Parathyroid adenoma (tissue), 2 donors: ENCODE measurements around the gene PYGB.

Experiments used
- H2AFZ ChIP-seq: fragments of 300-600 bp; sonication (generic); one replicate; pipeline ENCODE4 v1.7.0; 2017; ENCODE audit warnings: antibody characterized with exemption, mild to moderate bottlenecking
- H3K27ac ChIP-seq: fragments of 300-600 bp; sonication (generic); one replicate; pipeline ENCODE4 v1.7.0; 2017
- H3K27me3 ChIP-seq: fragments of 300-600 bp; sonication (generic); one replicate; pipeline ENCODE4 v1.7.0; 2017; ENCODE audit warnings: low read length; ENCODE audit not compliant: control insufficient read depth, insufficient read depth
- H3K36me3 ChIP-seq: fragments of 300-600 bp; sonication (generic); one replicate; pipeline ENCODE4 v1.7.0; 2017; ENCODE audit warnings: low read length; ENCODE audit not compliant: control insufficient read depth, insufficient read depth
- H3K4me1 ChIP-seq: fragments of 300-600 bp; sonication (generic); one replicate; pipeline ENCODE4 v1.7.0; 2017; ENCODE audit warnings: control low read depth
- H3K4me2 ChIP-seq: fragments of 300-600 bp; sonication (generic); one replicate; pipeline ENCODE4 v1.7.0; 2017; ENCODE audit warnings: low read length
- H3K4me3 ChIP-seq: fragments of 300-600 bp; sonication (generic); one replicate; pipeline ENCODE4 v1.7.0; 2017; ENCODE audit warnings: low read depth, low read length
- H3K79me2 ChIP-seq: fragments of 300-600 bp; sonication (generic); one replicate; pipeline ENCODE4 v1.7.0; 2017; ENCODE audit warnings: control low read depth
- H3K9ac ChIP-seq: fragments of 300-600 bp; sonication (generic); one replicate; pipeline ENCODE4 v1.7.0; 2017; ENCODE audit warnings: mild to moderate bottlenecking
- H3K9me3 ChIP-seq: fragments of 300-600 bp; sonication (generic); one replicate; pipeline ENCODE4 v1.7.0; 2017; ENCODE audit warnings: low read length; ENCODE audit not compliant: control insufficient read depth
- CTCF ChIP-seq: fragments of 300-600 bp; sonication (generic); IDR thresholded peaks from one replicate; pipeline ENCODE4 v1.7.0; 2017; ENCODE audit warnings: antibody characterized with exemption, mild to moderate bottlenecking
- donor health status: primary hyperparathyroidism.

The PYGB gene

GRCh38 chr20:25242231-25242630 lies 5.7 kb upstream of the PYGB start:
- Histone ChIP-seq H3K9me3 (no peaks in the 10 kb centered on the region), H3K36me3 (no peaks in the 10 kb centered on the region), H3K4me2 (no peak overlapping the region), H3K79me2 (no peaks in the 10 kb centered on the region), H3K4me3 (no peak overlapping the region), H3K27me3 (no peaks in the 10 kb centered on the region), H3K4me1 (no peaks in the 10 kb centered on the region), H2AFZ (no peak overlapping the region), H3K27ac (no peak overlapping the region), H3K9ac (no peak overlapping the region)
- no peak for TF ChIP-seq CTCF

GRCh38 chr20:25243416-25243979 lies 4.4 kb upstream of the PYGB start:
- Histone ChIP-seq H3K9ac (no peak overlapping the region), H3K36me3 (no peaks in the 10 kb centered on the region), H2AFZ (no peak overlapping the region), H3K27ac (no peak overlapping the region), H3K27me3 (no peaks in the 10 kb centered on the region), H3K4me3 (no peak overlapping the region), H3K4me2 (no peak overlapping the region), H3K4me1 (no peaks in the 10 kb centered on the region), H3K79me2 (no peaks in the 10 kb centered on the region), H3K9me3 (no peaks in the 10 kb centered on the region)
- no peak for TF ChIP-seq CTCF

GRCh38 chr20:25244976-25245375 lies 2.9 kb upstream of the PYGB start:
- H3K9me3 ChIP-seq = no peaks in the 10 kb centered on the region
- H2AFZ ChIP-seq = no peak overlapping the region
- no peaks in the 10 kb centered on the region for H3K36me3 ChIP-seq
- no peak overlapping the region for H3K9ac ChIP-seq
- no peak overlapping the region for H3K4me3 ChIP-seq
- TF ChIP-seq CTCF = no peak
- peaks cover 6% of the 10 kb centered on the region for H3K79me2 ChIP-seq
- no peak overlapping the region for H3K27ac ChIP-seq
- H3K4me1 ChIP-seq = peaks cover 4% of the 10 kb centered on the region
- no peak overlapping the region for H3K4me2 ChIP-seq
- H3K27me3 ChIP-seq = no peaks in the 10 kb centered on the region

- Histone ChIP-seq H2AFZ (no peak overlapping the region), H3K9me3 (no peaks in the 10 kb centered on the region), H3K9ac (no peak overlapping the region), H3K27me3 (no peaks in the 10 kb centered on the region), H3K4me3 (no peak overlapping the region), H3K79me2 (peaks cover 10% of the 10 kb centered on the region), H3K4me1 (peaks cover 4% of the 10 kb centered on the region), H3K4me2 (no peak overlapping the region), H3K36me3 (no peaks in the 10 kb centered on the region), H3K27ac (no peak overlapping the region)
- no peak for TF ChIP-seq CTCF
These were observed 2.4 kb upstream of the PYGB start for GRCh38 chr20:25245461-25245860.
